Uterus (tissue), 4 donors: Measurements from ENCODE around the gene DNASE1L2. TPM values are rescaled to one million over a fixed set of nuclear protein-coding genes. Genes with fewer than 3 reads are reported as not detected.

Experiments used
- DNase-seq, 2 donors: peaks; one replicate each; pipeline ENCODE4 v3.0.0-alpha.2; 2019 to 2020
- H3K27ac ChIP-seq, 2 donors: fragments of 200-600 bp; sonication (generic); 1 replicate in 1 of 2; 2 replicates in 1 of 2; pipeline ENCODE4 v1.5.1; 2016 to 2018
- H3K27me3 ChIP-seq, 2 donors: fragments of 200-600 bp; sonication (generic); one replicate each; pipeline ENCODE4 v1.5.1; 2018 to 2019; ENCODE audit warnings: control low read depth in 1 of 2
- H3K36me3 ChIP-seq, 2 donors: fragments of 200-600 bp; sonication (generic); one replicate each; pipeline ENCODE4 v1.5.1; 2019; ENCODE audit warnings: control low read depth in 1 of 2
- H3K4me1 ChIP-seq, 2 donors: fragments of 200-600 bp; sonication (generic); one replicate each; pipeline ENCODE4 v1.5.1; 2018 to 2019; ENCODE audit warnings: control low read depth in 1 of 2
- H3K4me3 ChIP-seq, 2 donors: fragments of 200-600 bp; sonication (generic); 1 replicate in 1 of 2; 2 replicates in 1 of 2; pipeline ENCODE4 v1.5.1; 2018 to 2019; ENCODE audit warnings: mild to moderate bottlenecking in 1 of 2
- H3K9me3 ChIP-seq, 2 donors: fragments of 200-600 bp; sonication (generic); one replicate each; pipeline ENCODE4 v1.5.1; 2019; ENCODE audit warnings: control low read depth in 1 of 2
- POLR2A ChIP-seq, 2 donors: fragments of 450-650 bp; IDR thresholded peaks; one replicate each; pipeline ENCODE4 v1.6.1; 2016; ENCODE audit warnings: antibody characterized with exemption in 2 of 2, mild to moderate bottlenecking in 1 of 2, moderate library complexity in 1 of 2
- intact Hi-C: fragments of 100-400 bp; cut with DNase I; formaldehyde crosslinking; loops from one replicate; pipeline ENCODE4 v1.15.1; 2023; ENCODE audit warnings: low total_unique reads
- total RNA-seq, 4 donors: library from RNA; depleted of rRNA in 3 of 4; stranded (reverse); fragments of >200 nt in 3 of 4; gene quantifications; one replicate each; pipeline versions ENCODE4 v1.1.0 to v1.2.4, GENCODE V29; 2014 to 2023
- TF ChIP-seq, protein P1 (sequence below), 4 experiments: fragments of 200-600 bp in 2 of 4; fragments of 450-650 bp in 2 of 4; sonication (generic) in 2 of 4; IDR thresholded peaks; one replicate each; pipeline ENCODE4 v1.5.1; 2016 to 2019; ENCODE audit warnings: antibody characterized with exemption in 4 of 4, mild to moderate bottlenecking in 2 of 4, moderate library complexity in 1 of 4
- donor health status: DM: yes; HTN: yes; CAD: no.

The DNASE1L2 gene
- total RNA-seq, 4 donors from 2014 or later = 0.97 to 1.2 TPM; not detected in 2

DNA sequence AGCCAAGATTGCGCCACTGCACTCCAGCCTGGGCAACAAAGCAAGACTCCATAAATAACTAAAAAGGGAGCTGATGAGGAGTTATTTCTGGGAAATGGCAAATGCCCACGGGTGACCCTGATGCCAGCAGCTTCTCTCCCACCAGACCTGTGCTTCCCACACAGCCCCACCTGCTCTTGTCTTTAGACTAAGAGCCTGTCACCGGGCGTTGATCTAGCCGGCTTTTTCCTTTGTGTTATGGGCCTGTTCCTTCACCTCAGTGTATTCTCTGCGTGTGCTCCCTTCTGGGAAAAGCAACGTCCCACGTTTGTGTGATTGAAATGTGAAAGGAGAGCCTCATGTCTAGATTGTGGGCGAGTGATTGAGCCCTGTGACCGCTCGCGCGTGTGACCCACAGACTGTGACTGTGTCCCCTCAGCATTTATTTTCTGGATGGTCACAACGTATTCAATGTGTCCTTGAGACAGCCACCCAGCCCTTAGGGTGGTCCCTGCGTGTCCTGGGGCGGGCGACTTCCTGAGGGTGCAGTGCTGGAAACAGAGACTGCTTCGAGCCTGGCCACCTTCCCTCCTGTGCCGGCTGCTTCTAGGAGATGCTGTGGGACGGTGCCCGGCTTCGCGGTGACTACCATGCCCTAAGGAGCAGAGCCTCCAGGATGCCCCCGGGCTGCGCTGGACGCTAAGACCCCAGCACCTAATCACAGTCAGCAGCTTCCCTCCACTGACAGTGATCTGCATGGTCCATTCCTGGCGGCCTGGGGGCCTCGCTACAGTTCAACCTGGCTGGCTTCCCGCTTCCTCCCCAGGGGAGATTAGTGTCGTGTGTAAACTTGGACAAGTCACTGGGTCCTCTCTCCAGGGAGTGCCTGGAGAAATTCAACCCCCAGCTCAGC lies 39.5 kb downstream of the DNASE1L2 start:
- no peak for DNase-seq
- no peaks in the 10 kb centered on the region for H3K27me3 ChIP-seq
- intact Hi-C loops = no loop called here
- H3K36me3 ChIP-seq = no peaks in the 10 kb centered on the region
- H3K4me3 ChIP-seq = no peak overlapping the region
- no peak for TF ChIP-seq POLR2A (IDR thresholded peaks at IDR 0.05)
- TF ChIP-seq, protein P1, sequence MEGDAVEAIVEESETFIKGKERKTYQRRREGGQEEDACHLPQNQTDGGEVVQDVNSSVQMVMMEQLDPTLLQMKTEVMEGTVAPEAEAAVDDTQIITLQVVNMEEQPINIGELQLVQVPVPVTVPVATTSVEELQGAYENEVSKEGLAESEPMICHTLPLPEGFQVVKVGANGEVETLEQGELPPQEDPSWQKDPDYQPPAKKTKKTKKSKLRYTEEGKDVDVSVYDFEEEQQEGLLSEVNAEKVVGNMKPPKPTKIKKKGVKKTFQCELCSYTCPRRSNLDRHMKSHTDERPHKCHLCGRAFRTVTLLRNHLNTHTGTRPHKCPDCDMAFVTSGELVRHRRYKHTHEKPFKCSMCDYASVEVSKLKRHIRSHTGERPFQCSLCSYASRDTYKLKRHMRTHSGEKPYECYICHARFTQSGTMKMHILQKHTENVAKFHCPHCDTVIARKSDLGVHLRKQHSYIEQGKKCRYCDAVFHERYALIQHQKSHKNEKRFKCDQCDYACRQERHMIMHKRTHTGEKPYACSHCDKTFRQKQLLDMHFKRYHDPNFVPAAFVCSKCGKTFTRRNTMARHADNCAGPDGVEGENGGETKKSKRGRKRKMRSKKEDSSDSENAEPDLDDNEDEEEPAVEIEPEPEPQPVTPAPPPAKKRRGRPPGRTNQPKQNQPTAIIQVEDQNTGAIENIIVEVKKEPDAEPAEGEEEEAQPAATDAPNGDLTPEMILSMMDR (IDR thresholded peaks at IDR 0.05) = no peak
- H3K9me3 ChIP-seq = no peaks in the 10 kb centered on the region
- no peak overlapping the region for H3K27ac ChIP-seq
- no peaks in the 10 kb centered on the region for H3K4me1 ChIP-seq

DNA sequence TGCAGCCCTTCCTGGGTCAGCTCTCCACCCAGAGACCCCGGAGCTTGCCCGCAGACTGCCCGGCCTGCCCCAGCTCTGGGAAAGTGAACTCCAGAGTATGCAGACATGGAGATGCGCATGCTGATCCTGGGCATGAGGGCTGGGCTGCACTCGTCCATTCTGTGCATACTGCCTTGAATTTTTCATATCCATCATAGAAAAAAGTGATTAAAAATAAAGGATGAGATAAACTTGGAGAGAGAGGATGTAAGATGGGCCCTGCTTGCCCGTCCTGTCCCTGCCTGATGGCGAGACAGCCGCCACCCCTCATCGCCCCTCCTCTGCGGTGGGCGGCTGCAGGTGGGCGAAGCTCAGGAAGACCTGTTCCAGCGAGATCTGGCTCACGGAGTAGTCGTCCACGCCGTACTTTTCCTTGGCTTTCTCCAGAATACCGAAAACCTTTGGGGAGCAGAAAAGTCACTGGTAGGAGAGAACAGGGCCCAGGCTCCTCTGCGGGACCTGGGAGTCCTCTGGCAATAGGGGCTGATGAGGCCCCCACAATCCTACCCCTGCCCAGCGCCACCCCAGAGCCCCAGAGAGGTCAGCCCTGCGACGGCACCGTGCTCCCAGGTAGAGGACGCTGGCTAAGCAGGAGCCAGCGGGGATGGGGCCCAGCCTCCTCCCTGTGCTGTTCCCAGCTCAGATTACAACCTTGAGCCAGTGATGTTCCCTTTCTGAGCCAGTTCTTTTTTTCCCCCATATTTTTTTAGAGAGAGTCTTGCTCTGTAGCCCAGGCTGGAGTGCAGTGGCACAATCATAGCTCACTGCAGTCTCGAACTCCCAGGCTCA lies 40.3 kb downstream of the DNASE1L2 start:
- H3K4me3 ChIP-seq = no peak overlapping the region
- H3K27ac ChIP-seq = no peak overlapping the region
- no peak for TF ChIP-seq POLR2A (IDR thresholded peaks at IDR 0.05)
- TF ChIP-seq, protein P1 (IDR thresholded peaks at IDR 0.05) = no peak
- H3K36me3 ChIP-seq = no peaks in the 10 kb centered on the region
- H3K4me1 ChIP-seq = no peaks in the 10 kb centered on the region
- no peaks in the 10 kb centered on the region for H3K27me3 ChIP-seq
- no peak for DNase-seq
- no peaks in the 10 kb centered on the region for H3K9me3 ChIP-seq
- intact Hi-C loops = no loop called here

DNA sequence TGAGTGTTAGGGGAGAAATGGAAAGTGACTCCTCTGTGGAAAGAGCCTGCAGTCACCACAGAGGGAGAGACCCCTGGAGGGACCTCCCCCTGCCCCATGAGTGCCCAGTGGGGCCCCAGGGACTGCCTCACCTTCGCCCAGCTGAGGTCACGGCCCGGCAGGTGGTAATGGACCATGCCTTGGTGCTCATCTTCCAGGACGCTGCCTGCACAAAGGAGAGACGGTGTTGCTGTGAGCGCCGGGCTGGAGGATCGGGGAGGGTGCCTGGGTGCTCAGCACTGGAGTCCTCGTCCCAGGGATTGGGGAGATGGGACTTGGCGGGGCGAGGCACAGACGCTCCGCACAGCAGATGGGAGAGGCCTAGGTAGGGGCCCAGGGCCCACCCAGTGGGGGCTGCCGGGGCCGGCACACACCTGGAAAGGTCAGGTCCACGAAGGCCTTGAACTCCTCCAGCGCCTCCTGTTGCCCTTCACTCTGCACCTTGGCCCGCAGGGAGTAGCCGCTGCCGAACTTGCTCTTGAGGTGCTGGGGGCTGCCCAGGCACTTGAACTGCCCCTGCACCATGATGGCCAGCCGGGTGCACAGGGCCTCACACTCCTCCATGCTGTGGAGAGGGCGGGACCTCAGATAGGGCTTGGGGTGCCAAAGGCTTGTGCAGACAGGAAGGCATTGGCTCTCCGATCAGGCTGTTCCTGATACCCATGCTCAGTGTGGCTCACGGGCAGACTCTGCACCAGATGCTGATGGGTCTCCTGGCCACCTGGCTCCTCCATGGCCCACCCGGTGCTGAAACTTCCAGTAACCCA lies 41.4 kb downstream of the DNASE1L2 start:
- Histone ChIP-seq H3K36me3 (no peaks in the 10 kb centered on the region), H3K9me3 (no peaks in the 10 kb centered on the region), H3K27ac (no peak overlapping the region), H3K4me1 (no peaks in the 10 kb centered on the region), H3K27me3 (no peaks in the 10 kb centered on the region), H3K4me3 (no peak overlapping the region)
- DNase-seq = no peak
- TF ChIP-seq, protein P1 (IDR thresholded peaks at IDR 0.05) = no peak
- TF ChIP-seq POLR2A (IDR thresholded peaks at IDR 0.05) = no peak
- intact Hi-C loops = no loop called here

DNA sequence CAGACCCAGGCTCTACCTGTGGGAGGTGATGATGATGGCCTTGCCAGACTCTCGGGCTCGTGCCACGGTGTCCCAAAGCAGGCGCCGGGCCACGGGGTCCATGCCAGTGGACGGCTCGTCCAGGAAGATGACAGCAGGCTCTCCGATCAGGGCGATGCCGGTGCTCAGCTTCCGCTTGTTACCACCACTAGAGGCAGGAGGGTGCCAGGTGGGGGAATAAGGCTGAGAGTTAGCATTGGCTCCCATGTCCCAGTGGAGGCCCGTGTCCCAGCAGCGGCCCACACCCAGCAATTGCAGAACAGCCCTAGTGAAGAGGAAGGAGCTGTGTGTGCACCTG lies 42.0 kb downstream of the DNASE1L2 start:
- H3K27me3 ChIP-seq = no peaks in the 10 kb centered on the region
- H3K4me3 ChIP-seq = no peak overlapping the region
- H3K36me3 ChIP-seq = no peaks in the 10 kb centered on the region
- intact Hi-C loops = no loop called here
- H3K9me3 ChIP-seq = no peaks in the 10 kb centered on the region
- no peaks in the 10 kb centered on the region for H3K4me1 ChIP-seq
- TF ChIP-seq, protein P1 (IDR thresholded peaks at IDR 0.05) = no peak
- no peak for TF ChIP-seq POLR2A (IDR thresholded peaks at IDR 0.05)
- DNase-seq = no peak
- H3K27ac ChIP-seq = no peak overlapping the region
